ENCODE results near the gene ADCY1. TPM values are rescaled to one million over a fixed set of nuclear protein-coding genes. Genes with fewer than 3 reads are reported as not detected.

The ADCY1 gene
- total and polyA plus RNA-seq, 2 donors (not counting 1 experiment from before 2014, with no cell fraction given) = 0.23 to 2.5 TPM

- Histone ChIP-seq H3K9ac (ENCODE audit: insufficient read depth, low read length) (no peak overlapping the region), H3K36me3 (ENCODE audit: control insufficient read depth, insufficient read depth, low read length) (no peaks in the 10 kb centered on the region), H3K27ac (ENCODE audit: insufficient read depth, low read length) (no peak overlapping the region), H2AFZ (ENCODE audit: low read length) (no peak overlapping the region), H3K79me2 (ENCODE audit: control insufficient read depth, insufficient read depth, low read length) (no peaks in the 10 kb centered on the region), H3K4me1 (ENCODE audit: control insufficient read depth, extremely low read depth, insufficient read depth, low read length) (no peaks in the 10 kb centered on the region), H3K4me3 (replicated peaks in 1 of 4; ENCODE audit: control extremely low read depth in 1 of 4, insufficient read depth in 1 of 4, low read depth in 3 of 4, low read length in 4 of 4) (no peak overlapping the region), H3K27me3 (ENCODE audit: control insufficient read depth, insufficient read depth, low read length) (peaks cover 29% of the 10 kb centered on the region), H4K20me1 (ENCODE audit: control insufficient read depth, extremely low read depth, insufficient read depth, low read length) (no peaks in the 10 kb centered on the region), H3K9me3 (ENCODE audit: control insufficient read depth, insufficient read depth, low read depth, low read length) (no peaks in the 10 kb centered on the region), H3K4me2 (ENCODE audit: extremely low read depth, insufficient read depth, low read length) (no peak overlapping the region)
- no peak for DNase-seq (ENCODE audit: low read depth in 2 of 2)
- TF ChIP-seq, protein P1, sequence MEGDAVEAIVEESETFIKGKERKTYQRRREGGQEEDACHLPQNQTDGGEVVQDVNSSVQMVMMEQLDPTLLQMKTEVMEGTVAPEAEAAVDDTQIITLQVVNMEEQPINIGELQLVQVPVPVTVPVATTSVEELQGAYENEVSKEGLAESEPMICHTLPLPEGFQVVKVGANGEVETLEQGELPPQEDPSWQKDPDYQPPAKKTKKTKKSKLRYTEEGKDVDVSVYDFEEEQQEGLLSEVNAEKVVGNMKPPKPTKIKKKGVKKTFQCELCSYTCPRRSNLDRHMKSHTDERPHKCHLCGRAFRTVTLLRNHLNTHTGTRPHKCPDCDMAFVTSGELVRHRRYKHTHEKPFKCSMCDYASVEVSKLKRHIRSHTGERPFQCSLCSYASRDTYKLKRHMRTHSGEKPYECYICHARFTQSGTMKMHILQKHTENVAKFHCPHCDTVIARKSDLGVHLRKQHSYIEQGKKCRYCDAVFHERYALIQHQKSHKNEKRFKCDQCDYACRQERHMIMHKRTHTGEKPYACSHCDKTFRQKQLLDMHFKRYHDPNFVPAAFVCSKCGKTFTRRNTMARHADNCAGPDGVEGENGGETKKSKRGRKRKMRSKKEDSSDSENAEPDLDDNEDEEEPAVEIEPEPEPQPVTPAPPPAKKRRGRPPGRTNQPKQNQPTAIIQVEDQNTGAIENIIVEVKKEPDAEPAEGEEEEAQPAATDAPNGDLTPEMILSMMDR (conservative IDR thresholded peaks at IDR 0.05 in 1 of 2, IDR thresholded peaks at IDR 0.05 in 1 of 2; ENCODE audit: low read depth in 1 of 2, low read length in 2 of 2) = no peak
- no peak for TF ChIP-seq EZH2 (IDR thresholded peaks at IDR 0.05; ENCODE audit: low read length, missing control alignments)
Observed at GRCh38 chr7:45578467-45578866, 4.3 kb downstream of the ADCY1 start.

DNA sequence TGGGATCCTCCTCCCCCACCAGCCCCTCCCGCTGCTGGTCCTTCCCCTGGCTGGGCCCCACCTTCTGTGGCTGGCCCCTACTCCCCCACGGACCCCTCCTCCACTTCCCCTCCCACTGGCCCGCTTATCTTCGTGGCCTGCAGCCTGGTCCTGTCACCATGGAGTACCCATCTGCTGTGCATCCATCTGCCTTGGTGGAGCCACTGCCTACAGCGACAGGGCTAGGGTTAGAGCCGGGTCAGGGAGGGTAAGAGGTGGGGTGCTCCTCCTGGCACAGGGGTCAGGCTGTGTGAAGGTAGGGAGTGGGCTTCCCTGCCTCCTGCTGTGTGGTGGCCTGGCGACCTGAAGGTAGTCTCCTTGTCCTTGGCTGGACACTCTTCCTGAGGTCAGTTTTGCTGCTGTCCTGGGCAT lies 5.2 kb downstream of the ADCY1 start:
- TF ChIP-seq, protein P1 (conservative IDR thresholded peaks at IDR 0.05 in 1 of 2, IDR thresholded peaks at IDR 0.05 in 1 of 2; ENCODE audit: low read depth in 1 of 2, low read length in 2 of 2) = no peak
- no peak for TF ChIP-seq EZH2 (IDR thresholded peaks at IDR 0.05; ENCODE audit: low read length, missing control alignments)
- Histone ChIP-seq H3K79me2 (ENCODE audit: control insufficient read depth, insufficient read depth, low read length) (no peaks in the 10 kb centered on the region), H3K9me3 (ENCODE audit: control insufficient read depth, insufficient read depth, low read depth, low read length) (no peaks in the 10 kb centered on the region), H2AFZ (ENCODE audit: low read length) (no peak overlapping the region), H3K4me1 (ENCODE audit: control insufficient read depth, extremely low read depth, insufficient read depth, low read length) (no peaks in the 10 kb centered on the region), H3K4me2 (ENCODE audit: extremely low read depth, insufficient read depth, low read length) (no peak overlapping the region), H3K4me3 (replicated peaks in 1 of 4; ENCODE audit: control extremely low read depth in 1 of 4, insufficient read depth in 1 of 4, low read depth in 3 of 4, low read length in 4 of 4) (no peak overlapping the region), H3K27me3 (ENCODE audit: control insufficient read depth, insufficient read depth, low read length) (peaks cover 24% of the 10 kb centered on the region), H4K20me1 (ENCODE audit: control insufficient read depth, extremely low read depth, insufficient read depth, low read length) (no peaks in the 10 kb centered on the region), H3K36me3 (ENCODE audit: control insufficient read depth, insufficient read depth, low read length) (no peaks in the 10 kb centered on the region), H3K9ac (ENCODE audit: insufficient read depth, low read length) (no peak overlapping the region), H3K27ac (ENCODE audit: insufficient read depth, low read length) (no peak overlapping the region)
- DNase-seq (ENCODE audit: low read depth in 2 of 2) = no peak

- no peak overlapping the region for H2AFZ ChIP-seq (ENCODE audit: low read length)
- DNase-seq (ENCODE audit: low read depth in 2 of 2) = no peak
- peaks cover 20% of the 10 kb centered on the region for H3K27me3 ChIP-seq (ENCODE audit: control insufficient read depth, insufficient read depth, low read length)
- no peaks in the 10 kb centered on the region for H3K9me3 ChIP-seq (ENCODE audit: control insufficient read depth, insufficient read depth, low read depth, low read length)
- H3K36me3 ChIP-seq (ENCODE audit: control insufficient read depth, insufficient read depth, low read length) = no peaks in the 10 kb centered on the region
- H4K20me1 ChIP-seq (ENCODE audit: control insufficient read depth, extremely low read depth, insufficient read depth, low read length) = no peaks in the 10 kb centered on the region
- no peak overlapping the region for H3K9ac ChIP-seq (ENCODE audit: insufficient read depth, low read length)
- no peaks in the 10 kb centered on the region for H3K4me1 ChIP-seq (ENCODE audit: control insufficient read depth, extremely low read depth, insufficient read depth, low read length)
- H3K27ac ChIP-seq (ENCODE audit: insufficient read depth, low read length) = no peak overlapping the region
- H3K4me2 ChIP-seq (ENCODE audit: extremely low read depth, insufficient read depth, low read length) = no peak overlapping the region
- TF ChIP-seq, protein P1 (conservative IDR thresholded peaks at IDR 0.05 in 1 of 2, IDR thresholded peaks at IDR 0.05 in 1 of 2; ENCODE audit: low read depth in 1 of 2, low read length in 2 of 2) = peak; percentile 20
- TF ChIP-seq EZH2 (IDR thresholded peaks at IDR 0.05; ENCODE audit: low read length, missing control alignments) = no peak
- H3K4me3 ChIP-seq (replicated peaks in 1 of 4; ENCODE audit: control extremely low read depth in 1 of 4, insufficient read depth in 1 of 4, low read depth in 3 of 4, low read length in 4 of 4) = no peak overlapping the region
- H3K79me2 ChIP-seq (ENCODE audit: control insufficient read depth, insufficient read depth, low read length) = no peaks in the 10 kb centered on the region
Observed at GRCh38 chr7:45580053-45580872, 6.1 kb downstream of the ADCY1 start.
